Mammary epithelial cell (primary cell): ENCODE measurements around the gene SMYD1.
A peak's percentile ranks its signal among the peaks of the same experiment; 100 is the strongest.

Experiments used
- EZH2 ChIP-seq: IDR thresholded peaks from 2 replicates; pipeline ENCODE4 v1.6.1; 2012; ENCODE audit warnings: low read length, inconsistent platforms, borderline replicate concordance
- TF ChIP-seq, protein P1 (sequence below), 2 donors: IDR thresholded peaks in 1 of 2; conservative IDR thresholded peaks in 1 of 2; 2 replicates each; pipeline ENCODE4 v1.5.1; 2011 to 2012; ENCODE audit warnings: inconsistent platforms in 2 of 2, low read length in 2 of 2, mild to moderate bottlenecking in 2 of 2, control low read depth in 1 of 2, low read depth in 1 of 2; ENCODE audit not compliant: insufficient read depth in 1 of 2; ENCODE audit errors: extremely low read depth in 1 of 2

DNA sequence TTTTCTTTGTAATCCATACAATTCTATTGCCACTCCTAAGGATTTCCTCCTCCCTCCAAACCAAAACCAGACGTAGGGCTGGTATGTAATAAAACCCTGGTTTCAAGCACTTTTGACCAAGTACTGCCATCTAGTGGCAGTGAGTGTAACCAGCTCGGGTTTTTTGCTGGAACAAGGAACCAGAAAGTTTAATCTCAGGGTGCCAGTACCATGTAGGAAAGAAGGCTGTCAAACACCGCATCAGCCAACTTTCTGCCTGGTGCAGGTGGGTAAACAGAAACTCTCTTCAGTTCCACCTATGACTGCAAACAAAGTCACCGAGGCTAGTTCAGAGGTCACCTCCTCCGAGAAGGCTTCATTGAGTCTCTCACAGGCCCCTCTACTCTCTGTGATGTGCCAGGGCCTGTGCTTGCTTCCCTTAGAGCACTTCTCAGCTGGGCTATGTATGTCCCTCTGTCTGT lies 92.4 kb downstream of the SMYD1 start:
- TF ChIP-seq, protein P1, sequence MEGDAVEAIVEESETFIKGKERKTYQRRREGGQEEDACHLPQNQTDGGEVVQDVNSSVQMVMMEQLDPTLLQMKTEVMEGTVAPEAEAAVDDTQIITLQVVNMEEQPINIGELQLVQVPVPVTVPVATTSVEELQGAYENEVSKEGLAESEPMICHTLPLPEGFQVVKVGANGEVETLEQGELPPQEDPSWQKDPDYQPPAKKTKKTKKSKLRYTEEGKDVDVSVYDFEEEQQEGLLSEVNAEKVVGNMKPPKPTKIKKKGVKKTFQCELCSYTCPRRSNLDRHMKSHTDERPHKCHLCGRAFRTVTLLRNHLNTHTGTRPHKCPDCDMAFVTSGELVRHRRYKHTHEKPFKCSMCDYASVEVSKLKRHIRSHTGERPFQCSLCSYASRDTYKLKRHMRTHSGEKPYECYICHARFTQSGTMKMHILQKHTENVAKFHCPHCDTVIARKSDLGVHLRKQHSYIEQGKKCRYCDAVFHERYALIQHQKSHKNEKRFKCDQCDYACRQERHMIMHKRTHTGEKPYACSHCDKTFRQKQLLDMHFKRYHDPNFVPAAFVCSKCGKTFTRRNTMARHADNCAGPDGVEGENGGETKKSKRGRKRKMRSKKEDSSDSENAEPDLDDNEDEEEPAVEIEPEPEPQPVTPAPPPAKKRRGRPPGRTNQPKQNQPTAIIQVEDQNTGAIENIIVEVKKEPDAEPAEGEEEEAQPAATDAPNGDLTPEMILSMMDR (conservative IDR thresholded peaks at IDR 0.05 in 1 of 2, IDR thresholded peaks at IDR 0.05 in 1 of 2; ENCODE audit: extremely low read depth in 1 of 2, insufficient read depth in 1 of 2, low read depth in 1 of 2, low read length in 2 of 2): peak; percentile 88 to 89
- TF ChIP-seq EZH2: no peak
